CD14-positive monocyte (primary cell): ENCODE data around the gene TCP11L1. TPM values are rescaled to one million over a fixed set of nuclear protein-coding genes. Genes with fewer than 3 reads are reported as not detected.

ENCODE experiments used
- DNase-seq, 3 donors: peaks; one replicate each; pipeline ENCODE4 v3.0.0-alpha.2; 2011 to 2022
- H2AFZ ChIP-seq: 2 replicates; pipeline ENCODE4 v1.6.0; 2012; ENCODE audit warnings: mild to moderate bottlenecking, low read depth, low read length, inconsistent platforms; ENCODE audit not compliant: insufficient read depth, poor library complexity, severe bottlenecking
- H3K27ac ChIP-seq, 2 donors: 1 replicate in 1 of 2; 2 replicates in 1 of 2; pipeline ENCODE4 v1.5.1; 2012 to 2013; ENCODE audit warnings: low read length in 2 of 2, control low read depth in 1 of 2, inconsistent platforms in 1 of 2, low read depth in 1 of 2, mild to moderate bottlenecking in 1 of 2
- H3K27me3 ChIP-seq, 2 donors: one replicate each; pipeline versions ENCODE4 v1.6.0 to v1.6.1; 2011 to 2013; ENCODE audit warnings: low read length in 2 of 2; ENCODE audit not compliant: control insufficient read depth in 2 of 2, insufficient read depth in 2 of 2
- H3K36me3 ChIP-seq, 2 donors: replicated peaks in 1 of 2; 1 replicate in 1 of 2; 2 replicates in 1 of 2; pipeline versions ENCODE4 v1.5.1 to v1.6.1; 2012 to 2013; ENCODE audit warnings: low read length in 2 of 2, control low read depth in 1 of 2, inconsistent platforms in 1 of 2, mild to moderate bottlenecking in 1 of 2; ENCODE audit not compliant: insufficient read depth in 2 of 2, control insufficient read depth in 1 of 2
- H3K4me1 ChIP-seq, 2 donors: 1 replicate in 1 of 2; 2 replicates in 1 of 2; pipeline versions ENCODE4 v1.5.1 to v1.6.1; 2012 to 2013; ENCODE audit warnings: low read length in 2 of 2, control low read depth in 1 of 2, inconsistent platforms in 1 of 2, mild to moderate bottlenecking in 1 of 2, moderate library complexity in 1 of 2; ENCODE audit not compliant: insufficient read depth in 2 of 2, control insufficient read depth in 1 of 2
- H3K4me2 ChIP-seq: replicated peaks from 2 replicates; pipeline ENCODE3; 2012; ENCODE audit warnings: low read length, moderate library complexity, mild to moderate bottlenecking; ENCODE audit not compliant: poor library complexity, severe bottlenecking; ENCODE audit errors: extremely low read depth
- H3K4me3 ChIP-seq, 3 experiments: fragments of 200-600 bp in 1 of 3; sonication (generic) in 1 of 3; replicated peaks in 1 of 3; 1 replicate in 2 of 3; 2 replicates in 1 of 3; pipeline ENCODE4 v1.5.1; 2011 to 2013; ENCODE audit warnings: low read length in 3 of 3, mild to moderate bottlenecking in 3 of 3, control low read depth in 2 of 3, low read depth in 2 of 3, inconsistent platforms in 1 of 3, moderate library complexity in 1 of 3
- H3K79me2 ChIP-seq: 2 replicates; pipeline ENCODE4 v1.6.0; 2012; ENCODE audit warnings: mild to moderate bottlenecking, control low read depth, inconsistent platforms, low read length, moderate library complexity; ENCODE audit not compliant: insufficient read depth
- H3K9ac ChIP-seq: 2 replicates; pipeline ENCODE4 v1.6.0; 2017; ENCODE audit warnings: low read length, mild to moderate bottlenecking; ENCODE audit not compliant: insufficient read depth, poor library complexity, severe bottlenecking
- H3K9me3 ChIP-seq, 2 donors: replicated peaks in 1 of 2; 1 replicate in 1 of 2; 2 replicates in 1 of 2; pipeline versions ENCODE4 v1.5.1 to v1.6.1; 2012 to 2013; ENCODE audit warnings: low read length in 2 of 2, control low read depth in 1 of 2; ENCODE audit not compliant: control insufficient read depth in 1 of 2, insufficient read depth in 1 of 2
- H4K20me1 ChIP-seq: 2 replicates; pipeline ENCODE4 v1.6.0; 2012; ENCODE audit warnings: mild to moderate bottlenecking, low read length, control low read depth, moderate library complexity; ENCODE audit not compliant: insufficient read depth
- H3K27ac Mint-ChIP-seq, 7 donors: one replicate each; pipeline ENCODE4 v1.8.0; 2020; ENCODE audit warnings: mild to moderate bottlenecking in 7 of 7, mixed read lengths in 7 of 7, moderate library complexity in 6 of 7, inconsistent platforms in 2 of 7
- H3K27me3 Mint-ChIP-seq, 3 donors: one replicate each; pipeline ENCODE4 v1.8.0; 2021 to 2022; ENCODE audit warnings: low read depth in 3 of 3, mild to moderate bottlenecking in 3 of 3, mixed read lengths in 3 of 3, moderate library complexity in 3 of 3, inconsistent platforms in 1 of 3
- H3K36me3 Mint-ChIP-seq, 2 donors: one replicate each; pipeline ENCODE4 v1.8.0; 2020; ENCODE audit warnings: mixed read lengths in 2 of 2, inconsistent platforms in 1 of 2, mild to moderate bottlenecking in 1 of 2
- H3K4me1 Mint-ChIP-seq: one replicate; pipeline ENCODE4 v1.8.0; 2020; ENCODE audit warnings: mild to moderate bottlenecking, mixed read lengths
- H3K4me3 Mint-ChIP-seq, 2 donors: one replicate each; pipeline ENCODE4 v1.8.0; 2020; ENCODE audit warnings: mild to moderate bottlenecking in 2 of 2, mixed read lengths in 2 of 2, moderate library complexity in 1 of 2
- H3K9me3 Mint-ChIP-seq, 7 donors: one replicate each; pipeline ENCODE4 v1.8.0; 2020 to 2022; ENCODE audit warnings: mixed read lengths in 7 of 7, mild to moderate bottlenecking in 6 of 7, moderate library complexity in 6 of 7, inconsistent platforms in 2 of 7
- WGBS: methylation state at CpG from one replicate; pipeline ENCODE4 v1.1.5; 2013; ENCODE audit warnings: missing lambda C conversion rate; ENCODE audit not compliant: insufficient coverage; 5-methylcytosine and 5-hydroxymethylcytosine counted together
- intact Hi-C, 2 donors: fragments of 100-400 bp; cut with micrococcal nuclease; formaldehyde crosslinking; loops; one replicate each; pipeline versions ENCODE4 v1.15.0 to v1.15.1; 2023
- polyA plus RNA-seq, 3 donors: library from polyadenylated mRNA; depleted of rRNA in 1 of 3; unstranded in 2 of 3; stranded (reverse) in 1 of 3; fragments of 300-500 nt in 2 of 3; fragments of >200 nt in 1 of 3; fragmentation: Illumina TruSeq in 2 of 3; gene quantifications; 1 replicate in 2 of 3; 2 replicates in 1 of 3; pipeline ENCODE4 v1.2.3, GENCODE V29; 2012 to 2021
- TF ChIP-seq, protein P1 (sequence below): fragments of 200-600 bp; IDR thresholded peaks from one replicate; pipeline ENCODE4 v1.8.0; 2022; ENCODE audit warnings: antibody characterized with exemption, mild to moderate bottlenecking

TCP11L1 gene
- polyA plus RNA-seq, 3 donors: 5.1 to 11.2 (median 7.0) TPM

DNA sequence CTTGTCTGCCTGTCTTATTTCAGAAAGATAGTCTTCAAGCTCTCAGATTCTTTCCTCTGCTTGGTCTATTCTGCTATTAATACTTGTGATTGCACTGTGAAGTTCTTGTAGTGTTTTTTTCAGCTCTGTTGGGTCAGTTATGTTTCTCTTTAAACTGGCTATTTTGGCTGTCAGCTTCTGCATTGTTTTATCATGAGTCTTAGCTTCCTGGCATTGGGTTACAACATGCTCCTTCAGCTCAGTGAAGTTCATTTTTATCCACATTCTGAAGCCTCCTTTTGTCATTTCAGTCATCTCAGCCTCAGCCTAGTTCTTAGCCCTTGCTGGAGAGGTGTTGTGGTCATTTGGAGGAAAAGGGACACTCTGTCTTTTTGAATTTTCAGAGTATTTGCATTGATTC lies 39.2 kb upstream of the TCP11L1 start:
- no peaks in the 10 kb centered on the region for H3K4me1 Mint-ChIP-seq
- peaks cover 1 to 7% (median 2%) of the 10 kb centered on the region in 3 donors for H3K27me3 Mint-ChIP-seq
- intact Hi-C loops: no loop called here
- H3K27ac Mint-ChIP-seq: no peak overlapping the region
- H3K36me3 Mint-ChIP-seq: no peaks in the 10 kb centered on the region
- Histone ChIP-seq H2AFZ (no peak overlapping the region), H3K9me3 (no peaks in the 10 kb centered on the region), H3K4me1 (no peaks in the 10 kb centered on the region), H4K20me1 (no peaks in the 10 kb centered on the region), H3K4me2 (no peak overlapping the region), H3K4me3 (no peak overlapping the region), H3K27ac (no peak overlapping the region), H3K36me3 (no peaks in the 10 kb centered on the region), H3K9ac (no peak overlapping the region), H3K27me3 (no peaks in the 10 kb centered on the region), H3K79me2 (no peaks in the 10 kb centered on the region)
- DNase-seq: no peak
- TF ChIP-seq, protein P1, sequence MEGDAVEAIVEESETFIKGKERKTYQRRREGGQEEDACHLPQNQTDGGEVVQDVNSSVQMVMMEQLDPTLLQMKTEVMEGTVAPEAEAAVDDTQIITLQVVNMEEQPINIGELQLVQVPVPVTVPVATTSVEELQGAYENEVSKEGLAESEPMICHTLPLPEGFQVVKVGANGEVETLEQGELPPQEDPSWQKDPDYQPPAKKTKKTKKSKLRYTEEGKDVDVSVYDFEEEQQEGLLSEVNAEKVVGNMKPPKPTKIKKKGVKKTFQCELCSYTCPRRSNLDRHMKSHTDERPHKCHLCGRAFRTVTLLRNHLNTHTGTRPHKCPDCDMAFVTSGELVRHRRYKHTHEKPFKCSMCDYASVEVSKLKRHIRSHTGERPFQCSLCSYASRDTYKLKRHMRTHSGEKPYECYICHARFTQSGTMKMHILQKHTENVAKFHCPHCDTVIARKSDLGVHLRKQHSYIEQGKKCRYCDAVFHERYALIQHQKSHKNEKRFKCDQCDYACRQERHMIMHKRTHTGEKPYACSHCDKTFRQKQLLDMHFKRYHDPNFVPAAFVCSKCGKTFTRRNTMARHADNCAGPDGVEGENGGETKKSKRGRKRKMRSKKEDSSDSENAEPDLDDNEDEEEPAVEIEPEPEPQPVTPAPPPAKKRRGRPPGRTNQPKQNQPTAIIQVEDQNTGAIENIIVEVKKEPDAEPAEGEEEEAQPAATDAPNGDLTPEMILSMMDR: no peak
- no peak overlapping the region for H3K4me3 Mint-ChIP-seq
- peaks cover 5 to 15% (median 12%) of the 10 kb centered on the region in 7 donors for H3K9me3 Mint-ChIP-seq

DNA sequence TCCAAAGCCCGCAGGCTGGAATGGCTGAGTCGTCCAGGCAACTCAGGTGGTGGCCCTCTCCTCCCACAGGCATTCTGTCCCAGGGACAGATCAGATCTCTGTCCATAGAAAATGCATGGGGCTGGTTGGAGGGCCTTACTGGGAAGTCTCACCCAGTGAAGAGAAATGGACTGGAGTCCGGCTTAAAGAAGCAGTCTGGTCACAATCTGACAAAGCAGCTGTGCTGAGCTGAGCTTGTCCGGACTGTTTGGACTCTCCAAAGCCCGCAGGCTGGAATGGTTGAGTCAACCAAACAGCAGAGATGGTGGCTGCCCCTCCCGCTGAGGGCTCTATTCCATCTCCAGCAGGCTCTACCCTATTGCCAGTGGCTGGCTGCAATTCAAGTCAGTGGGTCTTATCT lies 38.1 kb upstream of the TCP11L1 start:
- no peak for DNase-seq
- intact Hi-C loops: no loop called here
- TF ChIP-seq, protein P1: no peak
- H3K9me3 ChIP-seq: no peaks in the 10 kb centered on the region
- H3K4me2 ChIP-seq: no peak overlapping the region
- 78% methylated on average over 4 of the region's 6 CpGs for WGBS
- H3K79me2 ChIP-seq: no peaks in the 10 kb centered on the region
- no peaks in the 10 kb centered on the region for H3K27me3 ChIP-seq
- no peaks in the 10 kb centered on the region for H3K4me1 ChIP-seq
- Mint-ChIP-seq H3K4me3 (no peak overlapping the region), H3K27ac (no peak overlapping the region), H3K27me3 (peaks cover 1 to 7% (median 2%) of the 10 kb centered on the region in 3 donors), H3K4me1 (no peaks in the 10 kb centered on the region), H3K9me3 (peaks cover 4 to 16% (median 12%) of the 10 kb centered on the region in 7 donors), H3K36me3 (no peaks in the 10 kb centered on the region)
- H3K27ac ChIP-seq: no peak overlapping the region
- H3K9ac ChIP-seq: no peak overlapping the region
- H3K4me3 ChIP-seq: no peak overlapping the region
- H2AFZ ChIP-seq: no peak overlapping the region
- no peaks in the 10 kb centered on the region for H4K20me1 ChIP-seq
- no peaks in the 10 kb centered on the region for H3K36me3 ChIP-seq
